Activated naive CD8-positive, alpha-beta T cell treated with anti-CD3 and anti-CD28 coated beads for 36 hours (primary cell): ENCODE measurements around the gene WDR4. TPM values are rescaled to one million over a fixed set of nuclear protein-coding genes. Genes with fewer than 3 reads are reported as not detected.
"Not testable (repeated sequence)": the region's sequence is repeated elsewhere in the genome, so short reads cannot be mapped to it uniquely, and the experiment has no call there.

Experiments
- DNase-seq: peaks from one replicate; pipeline ENCODE4 v3.0.0; 2021
- H3K27ac Mint-ChIP-seq: one replicate; pipeline ENCODE4 v1.8.0; 2022; ENCODE audit warnings: mild to moderate bottlenecking, moderate library complexity, mixed read lengths
- H3K27me3 Mint-ChIP-seq: one replicate; pipeline ENCODE4 v1.8.0; 2022; ENCODE audit warnings: mild to moderate bottlenecking, mixed read lengths
- H3K36me3 Mint-ChIP-seq: one replicate; pipeline ENCODE4 v1.8.0; 2021; ENCODE audit warnings: mild to moderate bottlenecking, mixed read lengths
- H3K4me1 Mint-ChIP-seq: one replicate; pipeline ENCODE4 v1.8.0; 2021; ENCODE audit warnings: mixed read lengths
- H3K4me3 Mint-ChIP-seq: one replicate; pipeline ENCODE4 v1.8.0; 2022; ENCODE audit warnings: mild to moderate bottlenecking, moderate library complexity, mixed read lengths
- H3K9me3 Mint-ChIP-seq: one replicate; pipeline ENCODE4 v1.8.0; 2022; ENCODE audit warnings: mixed read lengths
- total RNA-seq, 2 experiments: library from RNA; stranded (reverse); gene quantifications; one replicate each; pipeline ENCODE4 v1.2.3, GENCODE V29; 2021

The WDR4 gene
- total RNA-seq, 2 experiments from 2014 or later, result 54.0 to 56.7 TPM

DNA sequence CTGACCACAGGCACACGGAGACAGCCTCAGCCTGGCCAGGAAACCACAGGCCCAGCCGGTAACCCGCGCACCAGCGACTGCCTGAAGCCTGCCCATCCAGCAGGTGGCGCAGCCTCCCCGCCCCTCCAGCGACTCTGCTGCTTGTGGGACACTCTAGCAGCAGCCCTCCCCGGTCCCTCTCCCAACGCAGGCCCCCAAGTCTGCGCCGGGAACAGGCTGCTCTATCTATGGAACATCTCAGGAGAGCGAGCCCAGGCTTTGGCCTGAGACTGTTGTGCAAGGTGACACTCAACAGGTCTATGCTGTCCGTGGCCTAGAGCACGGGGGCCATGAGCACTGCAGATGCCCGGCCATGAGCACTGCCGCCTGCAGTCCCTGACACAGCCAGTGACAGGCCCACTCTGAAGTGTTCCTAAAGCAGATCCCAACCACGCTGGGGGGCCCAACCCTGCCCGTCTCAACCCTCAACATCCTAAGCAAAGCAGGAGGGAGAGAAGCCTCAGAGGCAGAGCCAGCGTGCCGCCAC lies 28.4 kb downstream of the WDR4 start:
- Mint-ChIP-seq H3K36me3 (peaks cover 38% of the 10 kb centered on the region), H3K9me3 (no peaks in the 10 kb centered on the region), H3K4me1 (peaks cover 7% of the 10 kb centered on the region), H3K4me3 (no peak overlapping the region), H3K27ac (no peak overlapping the region), H3K27me3 (no peaks in the 10 kb centered on the region)
- DNase-seq, result peak; percentile 49

DNA sequence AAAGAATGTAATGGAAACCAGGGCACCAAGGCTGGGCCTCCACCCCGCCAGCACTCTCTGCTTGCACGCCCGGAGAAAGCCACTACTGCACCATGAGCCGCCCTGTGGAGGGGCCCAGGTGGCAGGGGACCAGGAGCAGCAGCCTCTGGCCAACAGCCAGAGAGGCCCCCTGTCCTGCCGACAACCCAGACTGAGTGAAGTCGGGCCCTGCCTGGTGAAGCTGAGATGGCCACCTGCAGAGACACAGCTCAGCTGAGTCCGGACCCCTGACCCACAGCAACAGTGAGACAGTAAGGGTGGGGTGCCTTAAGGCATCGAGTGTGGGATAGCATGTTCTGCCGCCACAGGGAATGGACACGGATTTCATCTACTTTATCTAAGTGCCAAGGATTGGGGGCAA lies 28.9 kb downstream of the WDR4 start:
- DNase-seq, result no peak
- H3K27me3 Mint-ChIP-seq, result no peaks in the 10 kb centered on the region
- no peak overlapping the region for H3K4me3 Mint-ChIP-seq
- H3K4me1 Mint-ChIP-seq, result peaks cover 7% of the 10 kb centered on the region
- H3K36me3 Mint-ChIP-seq, result peaks cover 40% of the 10 kb centered on the region
- no peak overlapping the region for H3K27ac Mint-ChIP-seq
- H3K9me3 Mint-ChIP-seq, result no peaks in the 10 kb centered on the region

DNA sequence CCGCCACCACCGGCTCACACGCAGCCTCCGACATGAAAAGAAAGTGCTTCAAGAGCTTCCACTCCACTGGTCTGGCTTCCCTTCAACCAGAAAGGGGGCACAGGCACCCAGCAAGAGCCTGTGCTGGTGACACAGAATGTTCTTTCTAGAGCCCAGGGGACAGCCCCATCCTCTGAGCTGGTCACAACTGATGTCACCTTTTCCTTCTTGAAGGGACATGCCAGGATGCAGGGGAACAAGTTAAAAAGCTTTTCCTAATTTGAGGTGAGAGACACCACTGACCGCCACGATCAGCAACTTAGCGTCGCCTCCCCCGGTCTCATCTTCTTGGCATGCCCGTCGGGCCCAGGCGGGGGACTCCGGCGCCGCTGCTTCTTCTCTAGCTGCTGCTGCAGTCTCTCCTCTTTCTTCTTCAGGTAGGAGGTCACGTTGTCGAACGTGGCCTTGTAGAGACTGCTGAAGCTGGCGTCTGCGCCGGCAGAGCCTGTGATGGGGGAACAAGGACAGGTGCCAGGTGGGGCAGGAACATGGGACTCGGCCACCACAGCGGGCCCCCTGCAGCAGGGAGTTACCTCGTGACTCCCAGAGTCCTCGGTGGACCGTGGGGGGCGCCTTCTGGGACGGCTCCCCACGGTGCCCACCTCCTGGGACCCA lies 29.5 kb downstream of the WDR4 start:
- Mint-ChIP-seq H3K9me3 (no peaks in the 10 kb centered on the region), H3K27me3 (no peaks in the 10 kb centered on the region), H3K36me3 (peaks cover 42% of the 10 kb centered on the region), H3K27ac (no peak overlapping the region), H3K4me3 (no peak overlapping the region), H3K4me1 (peaks cover 7% of the 10 kb centered on the region)
- no peak for DNase-seq

DNA sequence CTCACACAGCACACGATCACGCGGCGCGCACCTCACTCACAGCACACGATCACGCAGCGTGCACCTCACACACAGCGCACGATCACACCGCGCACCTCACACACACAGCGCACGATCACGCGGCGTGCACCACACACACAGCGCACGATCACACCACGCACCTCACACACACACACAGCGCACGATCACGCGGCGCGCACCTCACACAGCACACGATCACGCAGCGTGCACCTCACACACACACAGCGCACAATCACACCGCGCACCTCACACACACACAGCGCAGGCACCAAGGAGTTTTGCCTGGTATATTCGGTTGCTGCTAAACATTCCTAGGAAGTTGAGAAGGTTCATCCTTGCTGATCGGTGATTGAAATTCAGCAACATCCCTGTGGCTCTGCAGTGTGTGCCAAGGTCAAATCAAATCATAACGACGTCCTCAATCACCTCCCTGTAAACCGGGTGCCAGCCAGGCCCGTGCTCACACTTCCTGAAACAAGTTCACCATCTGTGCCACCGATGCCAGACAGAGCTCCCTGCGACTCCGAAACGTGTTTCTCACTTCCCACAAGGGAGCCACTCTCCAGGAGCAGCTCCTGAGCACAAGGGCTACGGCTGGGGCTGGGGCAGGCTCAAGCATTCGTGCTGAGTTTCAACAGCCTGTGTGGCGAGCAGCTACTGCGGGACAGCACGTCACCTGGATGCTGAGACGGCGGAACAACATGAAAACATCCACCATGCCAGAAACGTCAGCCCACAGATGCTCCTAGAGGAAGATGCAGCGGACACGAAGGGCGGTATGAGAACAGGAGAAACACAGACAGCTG lies 30.2 kb downstream of the WDR4 start:
- Mint-ChIP-seq H3K4me3 (no peak overlapping the region), H3K27ac (no peak overlapping the region), H3K4me1 (peaks cover 7% of the 10 kb centered on the region), H3K27me3 (no peaks in the 10 kb centered on the region), H3K36me3 (peaks cover 45% of the 10 kb centered on the region), H3K9me3 (no peaks in the 10 kb centered on the region)
- no peak for DNase-seq

DNA sequence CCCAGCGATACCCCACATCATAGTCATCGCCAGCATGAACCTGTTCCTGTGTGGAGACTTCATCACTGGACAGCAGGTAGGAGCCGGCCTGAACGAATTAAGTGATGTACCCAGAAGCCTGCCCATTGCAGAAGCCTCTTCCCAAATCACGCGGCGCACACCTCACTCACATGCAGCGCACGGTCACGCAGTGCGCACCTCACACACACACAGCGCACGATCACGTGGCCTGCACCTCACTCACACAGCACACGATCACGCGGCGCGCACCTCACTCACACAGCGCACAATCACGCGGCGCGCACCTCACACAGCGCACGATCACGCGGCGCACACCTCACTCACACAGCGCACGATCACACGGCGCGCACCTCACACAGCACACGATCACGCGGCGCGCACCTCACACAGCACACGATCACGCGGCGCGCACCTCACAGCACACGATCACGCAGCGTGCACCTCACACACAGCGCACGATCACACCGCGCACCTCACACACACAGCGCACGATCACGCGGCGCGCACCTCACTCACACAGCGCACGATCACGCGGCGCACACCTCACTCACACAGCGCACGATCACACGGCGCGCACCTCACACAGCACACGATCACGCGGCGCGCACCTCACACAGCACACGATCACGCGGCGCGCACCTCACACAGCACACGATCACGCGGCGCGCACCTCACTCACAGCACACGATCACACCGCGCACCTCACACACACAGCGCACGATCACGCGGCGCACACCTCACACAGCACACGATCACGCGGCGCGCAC lies 31.0 kb downstream of the WDR4 start:
- H3K4me3 Mint-ChIP-seq, H3K4me1 Mint-ChIP-seq, H3K27ac Mint-ChIP-seq, DNase-seq, H3K9me3 Mint-ChIP-seq, H3K27me3 Mint-ChIP-seq: not testable (repeated sequence)
- peaks cover 46% of the 10 kb centered on the region for H3K36me3 Mint-ChIP-seq

DNA sequence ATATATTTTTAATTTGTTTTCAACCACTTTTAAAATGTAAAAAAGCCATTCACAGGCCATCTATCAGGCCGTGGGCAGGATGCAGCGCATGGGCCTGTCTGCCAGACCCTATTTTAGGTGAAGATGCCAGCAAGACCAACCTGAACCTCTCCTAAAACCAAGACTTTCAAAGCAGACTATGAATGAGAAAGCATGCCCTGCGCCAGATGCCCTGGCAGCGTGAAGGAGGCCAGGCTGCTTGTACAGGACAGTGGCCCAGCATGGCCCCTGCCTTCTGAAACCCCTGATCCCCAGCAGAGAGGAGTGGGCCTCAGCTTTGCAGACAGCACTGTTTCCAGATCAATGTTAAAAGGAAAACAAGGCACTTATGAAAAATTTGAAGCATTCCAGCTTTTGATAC lies 31.6 kb downstream of the WDR4 start:
- Mint-ChIP-seq H3K27ac (no peak overlapping the region), H3K9me3 (no peaks in the 10 kb centered on the region), H3K27me3 (no peaks in the 10 kb centered on the region), H3K4me1 (peaks cover 7% of the 10 kb centered on the region), H3K4me3 (no peak overlapping the region), H3K36me3 (peaks cover 50% of the 10 kb centered on the region)
- no peak for DNase-seq

DNA sequence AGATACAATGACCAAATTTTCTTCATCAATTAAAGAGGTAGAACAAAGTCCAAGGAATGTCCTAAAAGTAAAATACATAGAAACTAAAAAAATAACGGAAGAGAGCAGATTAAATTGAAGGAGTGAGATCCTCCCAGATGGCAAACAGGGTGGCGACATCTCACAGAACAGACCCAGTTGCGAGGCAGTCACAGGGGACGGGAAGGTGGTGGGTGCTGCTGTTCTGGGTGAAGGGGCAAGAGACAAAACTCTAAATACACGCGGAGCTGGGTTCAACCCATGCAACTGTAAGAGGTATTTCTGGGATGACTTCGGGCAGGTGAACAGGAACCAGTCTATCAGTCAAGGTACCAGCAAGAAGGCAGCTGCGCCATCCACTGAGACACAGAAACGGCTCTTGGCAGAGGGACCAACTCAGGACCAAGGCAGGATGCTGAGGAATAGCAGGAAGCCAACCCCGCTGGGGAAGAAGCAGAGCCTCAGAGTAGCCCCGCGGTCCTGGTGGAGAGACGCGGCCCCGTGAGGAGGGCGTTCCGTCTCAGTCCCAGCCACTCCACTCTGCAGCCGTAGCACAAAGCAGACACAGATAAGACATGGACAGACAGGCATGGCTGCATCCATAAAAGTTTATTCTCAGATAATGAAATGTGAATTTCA lies 32.2 kb downstream of the WDR4 start:
- DNase-seq, result no peak
- Mint-ChIP-seq H3K36me3 (peaks cover 49% of the 10 kb centered on the region), H3K9me3 (no peaks in the 10 kb centered on the region), H3K4me1 (peaks cover 7% of the 10 kb centered on the region), H3K27ac (no peak overlapping the region), H3K4me3 (no peak overlapping the region), H3K27me3 (no peaks in the 10 kb centered on the region)

DNA sequence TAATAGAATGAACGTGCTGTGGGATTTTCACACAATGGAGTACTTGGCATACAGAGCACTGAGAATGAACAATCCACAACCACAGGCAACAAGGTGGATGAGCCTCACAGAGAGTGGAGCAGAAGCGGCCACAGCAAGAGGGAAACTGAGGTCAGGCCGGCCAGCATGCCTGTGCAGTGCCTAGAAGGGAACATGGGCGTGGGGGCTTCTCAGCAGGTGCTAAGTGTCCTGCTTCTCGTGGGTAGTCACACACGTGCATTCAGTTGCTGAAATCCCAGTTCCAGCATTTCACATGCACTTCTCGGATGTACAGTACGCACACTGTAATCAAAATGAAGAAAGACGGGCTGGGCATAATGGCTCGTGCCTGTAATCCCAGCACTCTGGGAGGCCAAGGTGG lies 33.1 kb downstream of the WDR4 start:
- no peak for DNase-seq
- peaks cover 7% of the 10 kb centered on the region for H3K4me1 Mint-ChIP-seq
- peaks cover 45% of the 10 kb centered on the region for H3K36me3 Mint-ChIP-seq
- H3K4me3 Mint-ChIP-seq, result no peak overlapping the region
- H3K27ac Mint-ChIP-seq, result no peak overlapping the region
- H3K27me3 Mint-ChIP-seq, result no peaks in the 10 kb centered on the region
- no peaks in the 10 kb centered on the region for H3K9me3 Mint-ChIP-seq

DNA sequence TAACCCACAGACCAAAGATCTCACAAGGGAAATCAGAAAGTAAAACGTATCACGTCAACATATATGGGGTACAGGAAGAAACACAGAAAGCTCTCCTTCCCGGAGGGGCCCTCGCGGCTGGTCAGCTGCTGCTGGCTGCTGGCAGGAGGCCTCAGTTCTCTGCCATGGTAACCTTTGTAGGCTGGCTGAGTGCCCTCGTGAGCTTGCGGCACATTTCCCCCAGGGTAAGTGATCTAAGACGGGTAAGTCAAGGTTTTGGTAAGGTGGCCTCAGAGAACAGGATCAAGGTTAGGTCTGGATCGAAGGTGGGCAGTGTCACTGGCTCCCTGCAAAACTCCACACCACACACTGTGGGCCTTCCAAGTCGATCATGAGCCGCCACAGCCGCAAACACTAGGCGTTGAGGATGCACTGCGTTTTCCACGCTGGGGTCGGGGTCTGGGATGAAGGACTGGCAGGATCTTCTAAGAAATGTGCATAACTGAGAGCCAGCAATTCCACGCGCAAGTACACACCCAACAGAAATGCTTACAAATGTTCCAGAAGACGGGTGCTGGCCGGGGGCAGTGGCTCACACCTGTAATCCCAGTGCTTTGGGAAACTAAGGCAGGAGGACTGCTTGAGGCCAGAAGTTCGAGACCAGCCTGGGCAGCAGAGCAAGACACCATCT lies 33.9 kb downstream of the WDR4 start:
- Mint-ChIP-seq H3K9me3 (no peaks in the 10 kb centered on the region), H3K27me3 (no peaks in the 10 kb centered on the region), H3K4me3 (no peak overlapping the region), H3K4me1 (peaks cover 6% of the 10 kb centered on the region), H3K27ac (no peak overlapping the region), H3K36me3 (peaks cover 40% of the 10 kb centered on the region)
- DNase-seq, result no peak

DNA sequence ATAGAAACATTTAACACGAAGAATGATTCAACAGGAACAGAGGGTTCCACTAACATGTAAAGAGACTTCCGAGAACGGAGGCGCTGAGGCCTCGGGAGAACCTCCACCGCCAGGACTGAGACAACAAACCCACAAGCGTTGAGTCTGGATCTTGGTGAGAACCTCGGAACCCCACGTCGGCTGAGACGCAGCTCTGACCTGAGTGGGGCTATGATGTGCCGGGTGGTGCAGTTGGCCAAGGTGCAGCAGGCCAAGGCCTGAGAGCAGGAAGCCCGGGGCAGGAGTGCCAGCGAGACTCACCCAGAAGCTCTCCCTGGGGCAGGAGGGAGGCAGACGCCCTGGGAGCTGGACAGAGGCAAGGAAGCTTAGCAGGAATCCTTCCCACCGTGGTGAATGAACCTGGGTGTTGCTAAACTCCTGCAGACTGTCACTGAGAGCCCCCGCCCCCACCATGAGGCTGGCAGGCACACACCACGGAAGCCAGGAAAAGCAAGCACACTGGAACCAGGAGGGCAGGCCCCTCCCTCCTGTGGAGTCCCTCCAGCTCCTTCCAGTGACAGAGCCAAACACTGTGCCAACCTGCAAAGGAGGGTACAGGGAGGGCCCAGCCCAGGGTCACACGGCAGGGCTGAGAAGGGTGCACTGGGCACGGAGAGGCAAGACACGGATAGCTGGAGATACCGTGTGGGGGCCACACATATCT lies 34.8 kb downstream of the WDR4 start:
- no peak overlapping the region for H3K27ac Mint-ChIP-seq

DNA sequence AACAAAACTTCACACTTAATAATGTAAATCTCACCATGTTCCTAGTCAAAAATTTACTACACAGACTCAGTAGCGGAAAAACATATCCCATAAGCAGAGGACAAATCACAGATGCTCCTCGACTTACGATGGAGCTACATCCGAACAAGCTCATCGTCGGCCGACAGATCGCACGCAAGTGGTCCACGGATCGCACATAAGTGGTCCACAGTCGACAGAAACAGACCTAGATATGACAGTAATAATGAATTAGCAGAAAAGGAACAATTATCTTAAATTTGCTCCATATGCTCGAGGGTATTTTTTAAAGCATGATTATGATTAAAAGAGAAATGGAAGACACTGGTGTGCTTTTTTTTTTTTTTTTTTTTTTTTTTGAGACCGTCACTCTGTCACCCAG lies 36.3 kb downstream of the WDR4 start:
- H3K27me3 Mint-ChIP-seq, result no peaks in the 10 kb centered on the region
- H3K36me3 Mint-ChIP-seq, result peaks cover 30% of the 10 kb centered on the region
- no peak overlapping the region for H3K4me3 Mint-ChIP-seq
- no peak overlapping the region for H3K27ac Mint-ChIP-seq
- H3K4me1 Mint-ChIP-seq, result peaks cover 3% of the 10 kb centered on the region
- DNase-seq, result no peak
- no peaks in the 10 kb centered on the region for H3K9me3 Mint-ChIP-seq

More for the DNA sequence above, 34.8 kb downstream of the WDR4 start:
- DNase-seq, result no peak
- Mint-ChIP-seq H3K9me3 (no peaks in the 10 kb centered on the region), H3K36me3 (peaks cover 35% of the 10 kb centered on the region), H3K27me3 (no peaks in the 10 kb centered on the region), H3K4me3 (no peak overlapping the region), H3K4me1 (peaks cover 3% of the 10 kb centered on the region)

DNA sequence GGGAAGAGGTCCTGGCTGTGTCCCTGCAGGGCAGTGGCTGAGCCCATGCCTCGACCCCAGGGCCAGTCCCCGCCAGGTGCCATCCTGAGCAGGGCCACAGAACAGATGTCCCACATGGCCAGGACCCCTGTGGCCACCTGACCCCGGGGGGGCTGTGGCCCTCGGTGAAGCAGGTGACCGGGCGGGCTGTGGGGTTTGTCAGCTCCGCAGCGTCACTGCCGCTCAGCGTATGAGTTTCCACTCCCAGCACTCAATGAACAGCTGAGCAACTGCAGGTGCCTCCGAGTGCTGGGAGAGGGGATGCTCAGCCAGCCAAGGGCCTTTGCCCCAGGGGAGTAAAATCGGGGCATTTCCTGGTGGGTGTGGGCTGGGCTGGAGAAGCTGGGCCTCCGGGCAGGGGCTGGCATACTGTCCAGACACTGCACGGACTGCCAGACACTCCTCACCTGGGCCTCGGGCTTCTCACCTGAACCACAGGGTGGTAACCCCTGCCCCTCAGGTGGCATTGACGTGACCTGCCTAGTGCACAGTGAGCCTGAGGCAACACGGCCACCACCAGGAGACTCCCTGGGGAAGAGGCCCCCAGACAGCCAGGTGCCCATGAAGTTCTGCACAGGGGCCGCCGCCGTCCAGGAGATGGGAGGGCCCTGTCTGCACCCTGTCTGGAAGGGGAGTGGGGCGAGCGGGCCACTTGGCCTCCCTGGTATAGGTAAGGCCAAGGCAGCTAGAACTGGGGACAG lies 37.3 kb downstream of the WDR4 start:
- peaks cover 29% of the 10 kb centered on the region for H3K36me3 Mint-ChIP-seq
- not testable (repeated sequence) for H3K27me3 Mint-ChIP-seq, DNase-seq

DNA sequence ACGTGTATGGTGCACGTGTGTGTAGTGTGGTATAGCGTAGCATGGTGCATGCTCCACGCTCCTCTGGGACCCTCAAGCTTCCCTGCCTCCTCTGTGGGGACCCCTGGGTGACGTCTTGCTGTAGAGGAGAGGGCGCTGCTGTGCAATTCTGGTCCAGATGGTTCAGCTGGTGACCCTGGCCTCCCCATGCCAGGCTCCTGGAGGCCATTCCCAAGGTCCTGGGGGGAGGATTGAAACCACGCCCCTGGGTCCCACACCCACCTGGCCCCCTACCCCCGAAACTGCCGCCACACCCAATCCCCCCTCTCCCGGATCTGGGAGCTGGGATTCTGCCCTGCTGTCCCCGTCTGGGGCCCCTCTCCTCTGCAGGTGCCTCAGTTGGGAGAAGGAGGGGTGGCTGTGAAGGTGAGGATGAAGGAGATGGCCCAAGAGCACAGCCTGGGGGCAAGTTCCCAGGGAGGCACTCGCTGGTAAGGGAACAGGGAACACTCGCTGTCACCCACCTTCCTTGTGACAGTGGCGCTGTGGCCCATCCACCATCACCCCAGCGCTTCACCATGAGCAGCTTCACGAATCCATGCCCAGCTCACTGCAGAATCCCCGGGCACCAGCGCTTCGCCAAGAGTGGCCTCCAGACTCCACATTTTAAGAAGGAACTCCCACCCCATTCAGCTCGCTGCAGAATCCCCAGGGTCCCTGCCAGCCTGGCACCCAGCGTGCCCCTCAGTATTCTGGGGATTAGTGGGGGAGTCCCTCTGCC lies 38.0 kb downstream of the WDR4 start:
- H3K4me3 Mint-ChIP-seq, result no peak overlapping the region
- no peaks in the 10 kb centered on the region for H3K27me3 Mint-ChIP-seq
- H3K27ac Mint-ChIP-seq, result no peak overlapping the region
- no peaks in the 10 kb centered on the region for H3K9me3 Mint-ChIP-seq
- H3K36me3 Mint-ChIP-seq, result peaks cover 29% of the 10 kb centered on the region
- DNase-seq, result no peak
- H3K4me1 Mint-ChIP-seq, result peaks cover 3% of the 10 kb centered on the region

More for the DNA sequence above, 37.3 kb downstream of the WDR4 start:
- not testable (repeated sequence) for H3K4me1 Mint-ChIP-seq, H3K27ac Mint-ChIP-seq, H3K4me3 Mint-ChIP-seq, H3K9me3 Mint-ChIP-seq
